GM18508 (cell line): ENCODE measurements around the gene PLVAP.

Source experiments
- ATAC-seq: cut with Tn5 transposase; IDR thresholded peaks from one replicate; pipeline ENCODE4 v1.9.1; 2021; ENCODE audit warnings: moderate number of reproducible peaks; ENCODE audit not compliant: insufficient read depth, unreplicated experiment

The PLVAP gene, protein sequence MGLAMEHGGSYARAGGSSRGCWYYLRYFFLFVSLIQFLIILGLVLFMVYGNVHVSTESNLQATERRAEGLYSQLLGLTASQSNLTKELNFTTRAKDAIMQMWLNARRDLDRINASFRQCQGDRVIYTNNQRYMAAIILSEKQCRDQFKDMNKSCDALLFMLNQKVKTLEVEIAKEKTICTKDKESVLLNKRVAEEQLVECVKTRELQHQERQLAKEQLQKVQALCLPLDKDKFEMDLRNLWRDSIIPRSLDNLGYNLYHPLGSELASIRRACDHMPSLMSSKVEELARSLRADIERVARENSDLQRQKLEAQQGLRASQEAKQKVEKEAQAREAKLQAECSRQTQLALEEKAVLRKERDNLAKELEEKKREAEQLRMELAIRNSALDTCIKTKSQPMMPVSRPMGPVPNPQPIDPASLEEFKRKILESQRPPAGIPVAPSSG

DNA sequence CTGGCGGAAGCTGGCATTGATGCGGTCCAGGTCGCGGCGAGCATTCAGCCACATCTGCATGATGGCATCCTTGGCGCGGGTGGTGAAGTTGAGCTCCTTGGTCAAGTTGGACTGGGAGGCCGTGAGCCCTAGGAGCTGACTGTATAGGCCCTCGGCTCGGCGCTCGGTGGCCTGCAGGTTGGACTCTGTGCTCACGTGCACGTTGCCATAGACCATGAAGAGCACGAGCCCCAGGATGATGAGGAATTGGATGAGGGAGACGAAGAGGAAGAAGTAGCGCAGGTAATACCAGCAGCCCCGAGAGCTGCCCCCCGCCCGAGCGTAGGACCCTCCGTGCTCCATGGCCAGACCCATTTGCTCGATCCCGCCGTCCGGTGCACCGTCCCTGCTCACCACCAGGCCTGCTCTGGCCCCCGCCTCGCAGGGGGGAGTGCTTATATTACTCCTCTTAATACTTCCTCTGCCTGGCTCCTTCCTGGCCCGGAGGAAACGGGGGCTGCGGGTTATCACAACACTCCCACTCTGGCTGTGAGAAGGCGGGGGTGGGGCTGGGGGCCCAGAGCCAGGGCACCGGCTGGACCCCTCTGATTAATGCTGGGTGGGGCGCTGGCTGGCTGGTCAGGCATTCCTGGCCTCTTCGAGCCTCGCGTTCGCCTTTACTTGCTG, at the start of gene PLVAP:
Gene PLVAP, minus strand, starts transcription at position 408 of the 666 bp plus-strand sequence. Its CDS starts 54 bp downstream, at position 354.
- ATAC-seq: no peak

DNA sequence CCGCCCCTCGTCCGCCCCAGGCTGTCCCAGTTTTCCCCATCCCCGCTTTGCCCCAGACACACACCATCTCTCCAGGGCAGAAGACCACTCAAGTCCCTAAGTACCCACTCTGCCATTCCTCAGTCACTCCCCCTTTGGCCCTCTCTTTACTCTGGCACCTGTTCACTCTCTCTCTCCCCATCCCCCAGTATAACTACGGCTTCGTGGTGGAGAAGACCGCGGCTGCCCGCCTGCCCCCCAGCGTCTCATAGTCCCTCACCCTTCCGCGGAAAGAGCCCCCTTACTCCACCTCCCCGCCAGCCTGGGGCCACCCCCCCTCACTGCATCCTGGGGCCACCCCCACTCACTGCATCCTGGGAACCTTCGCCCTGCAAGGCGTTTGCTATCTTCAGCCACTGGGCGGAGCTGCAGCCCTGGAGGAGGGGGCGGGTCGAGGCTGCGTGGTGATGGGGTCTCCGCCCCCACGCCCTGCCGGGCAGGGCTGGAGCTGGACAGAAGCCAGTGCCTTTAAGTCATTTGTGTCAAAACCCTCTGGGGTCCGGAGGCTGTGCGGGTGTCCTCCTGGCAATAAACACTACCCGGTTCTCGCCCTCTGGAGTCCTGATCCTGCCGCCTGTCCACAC, 47.7 kb upstream of the PLVAP start:
- no peak for ATAC-seq

DNA sequence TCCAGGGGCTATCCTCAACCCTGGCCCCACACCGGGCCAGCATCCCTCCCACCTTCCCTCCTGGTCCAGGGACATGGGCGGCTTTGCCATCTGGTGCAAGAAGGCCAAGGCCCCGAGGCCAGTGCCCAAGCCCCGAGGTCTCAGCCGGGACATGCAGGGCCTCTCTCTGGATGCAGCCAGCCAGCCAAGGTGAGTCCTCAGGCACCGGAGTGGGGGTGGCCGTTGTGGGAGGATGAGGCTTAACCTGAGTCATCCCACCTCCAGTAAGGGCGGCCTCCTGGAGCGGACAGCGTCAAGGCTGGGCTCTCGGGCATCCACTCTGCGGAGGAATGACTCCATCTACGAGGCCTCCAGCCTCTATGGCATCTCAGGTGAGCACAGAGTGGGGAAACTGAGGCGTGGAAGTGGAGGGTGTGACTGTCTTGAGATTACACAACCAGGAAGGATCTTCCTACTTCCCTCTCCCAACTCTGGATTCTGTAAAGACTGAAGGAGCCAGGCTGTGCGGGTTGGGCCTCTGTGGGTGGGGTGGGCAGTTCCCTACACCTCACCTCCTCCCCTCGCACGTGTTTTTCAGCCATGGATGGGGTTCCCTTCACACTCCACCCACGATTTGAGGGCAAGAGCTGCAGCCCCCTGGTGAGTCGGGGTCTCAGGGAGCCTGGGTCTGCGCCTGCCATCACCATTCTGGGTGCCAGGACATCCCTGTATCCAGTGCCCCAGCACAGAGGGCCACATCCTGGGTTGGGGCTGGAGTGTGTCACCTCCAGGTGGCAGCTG, 46.5 kb upstream of the PLVAP start:
- no peak for ATAC-seq

DNA sequence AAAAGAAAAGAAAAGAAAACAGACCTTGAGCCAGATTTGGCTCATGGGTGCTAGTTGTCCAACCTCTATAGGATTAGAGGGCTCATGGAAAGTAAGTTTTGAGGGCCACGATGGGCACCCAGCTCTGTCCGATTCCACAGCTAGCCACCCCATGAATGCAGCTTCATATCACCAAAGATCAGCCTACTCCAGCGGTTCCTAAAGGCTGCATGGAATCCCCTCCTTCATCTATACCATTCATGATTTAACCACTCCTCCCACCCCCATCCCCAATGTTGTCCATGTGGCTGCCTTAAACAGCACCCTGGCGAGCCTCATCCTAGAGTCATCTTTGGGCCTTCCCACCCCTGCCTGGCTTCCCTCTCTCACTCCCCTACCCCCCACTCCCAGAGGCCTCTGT, 44.8 kb upstream of the PLVAP start:
- no peak for ATAC-seq

DNA sequence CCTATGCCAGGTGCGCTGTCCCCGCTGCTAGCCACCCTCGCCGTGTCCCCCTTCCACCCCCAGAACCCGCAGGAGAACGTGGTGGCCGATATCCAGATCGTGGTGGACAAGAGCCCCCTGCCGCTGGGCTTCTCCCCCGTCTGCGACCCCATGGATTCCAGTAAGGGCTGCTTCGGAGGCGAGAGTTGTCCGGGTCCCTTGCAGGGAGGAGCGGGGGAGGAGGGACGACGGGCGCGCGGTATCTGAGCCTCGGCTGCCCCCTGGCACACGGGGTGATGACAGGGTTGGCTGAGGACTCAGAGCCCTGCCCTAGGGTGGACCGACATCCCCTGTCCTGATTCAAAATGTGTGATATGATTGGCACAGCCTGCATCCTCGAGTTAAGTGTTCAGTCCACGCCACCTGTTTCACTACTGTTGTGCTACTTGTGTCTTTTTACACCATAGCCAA, 43.4 kb upstream of the PLVAP start:
- ATAC-seq: no peak

DNA sequence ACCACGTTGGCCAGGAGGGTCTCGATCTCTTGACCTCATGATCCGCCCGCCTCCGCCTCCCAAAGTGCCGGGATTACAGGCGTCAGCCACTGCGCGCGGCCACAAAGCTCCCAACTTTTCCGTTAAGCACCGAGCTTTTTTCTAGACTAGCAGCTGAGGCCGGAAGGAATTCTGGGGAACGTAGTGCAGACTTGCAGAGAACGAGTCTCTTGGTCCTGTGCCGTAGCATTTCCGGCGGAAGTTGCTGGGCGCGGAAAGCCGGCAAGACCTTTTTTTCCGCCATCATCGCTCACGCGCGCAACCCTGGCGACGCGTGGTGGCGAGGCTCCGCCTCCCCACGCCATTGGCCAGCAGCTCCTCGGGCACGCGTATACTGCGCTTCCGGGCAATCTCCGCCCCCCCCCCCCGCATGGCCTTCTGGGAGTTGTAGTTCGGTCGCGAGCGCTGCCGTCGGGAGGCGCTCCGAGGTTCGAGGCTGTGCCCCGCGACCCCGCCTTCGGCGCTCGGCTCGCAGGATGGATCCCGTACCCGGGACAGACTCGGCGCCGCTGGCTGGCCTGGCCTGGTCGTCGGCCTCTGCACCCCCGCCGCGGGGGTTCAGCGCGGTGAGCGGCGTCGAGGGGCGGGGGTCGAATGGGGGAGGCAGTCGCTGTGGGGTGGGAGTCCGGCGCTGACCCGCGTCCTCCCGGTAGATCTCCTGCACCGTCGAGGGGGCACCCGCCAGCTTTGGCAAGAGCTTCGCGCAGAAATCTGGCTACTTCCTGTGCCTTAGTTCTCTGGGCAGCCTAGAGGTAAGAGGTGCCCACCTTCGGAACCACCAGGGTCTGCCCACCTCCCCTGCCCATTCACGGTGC, 42.7 kb upstream of the PLVAP start, which contains the start of gene MVB12A:
Gene MVB12A, plus strand, starts transcription at position 427 of the 854 bp plus-strand sequence. Its CDS starts 89 bp downstream, at position 516.
- no peak for ATAC-seq

DNA sequence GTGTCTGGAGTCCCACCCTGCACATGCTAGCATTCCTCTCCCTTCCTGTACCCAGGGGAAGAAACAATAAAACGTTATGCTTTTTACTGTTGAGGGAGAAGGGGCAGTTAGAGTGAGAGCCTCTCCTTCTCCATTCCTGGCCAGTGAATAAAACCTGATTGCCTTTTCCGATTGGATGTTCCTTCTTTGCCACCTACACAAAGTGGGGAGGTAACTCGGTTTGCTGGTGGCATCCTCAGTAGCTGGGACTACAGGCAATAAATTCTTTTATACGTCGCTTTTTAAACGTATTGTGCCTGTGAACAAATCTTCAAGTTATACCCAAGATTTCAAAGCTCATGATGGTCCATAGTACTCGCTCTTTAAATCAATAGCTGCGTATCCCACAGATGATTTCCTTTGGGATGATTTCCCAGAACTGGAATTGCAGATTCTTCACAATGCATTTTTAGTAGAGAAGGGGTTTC, 42.0 kb upstream of the PLVAP start:
- ATAC-seq: no peak

DNA sequence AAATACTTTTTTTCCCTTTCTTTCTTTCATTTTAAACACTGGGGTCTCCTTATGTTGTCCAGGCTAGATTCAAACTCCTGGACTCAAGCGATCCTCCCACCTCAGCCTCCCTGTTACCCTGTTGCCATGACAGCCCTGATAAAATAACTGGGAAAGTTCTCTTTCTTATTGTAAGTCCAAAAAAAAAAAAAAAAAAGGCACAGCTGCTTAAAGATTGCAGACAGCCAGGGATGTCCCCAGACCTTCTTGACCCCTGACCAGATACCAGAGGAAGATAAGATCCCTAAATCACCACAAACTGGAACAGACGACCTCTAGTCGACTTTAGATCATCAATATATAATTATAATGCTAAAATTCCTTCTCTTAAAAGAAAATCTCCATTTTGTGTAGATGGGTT, 41.6 kb upstream of the PLVAP start:
- ATAC-seq: no peak

DNA sequence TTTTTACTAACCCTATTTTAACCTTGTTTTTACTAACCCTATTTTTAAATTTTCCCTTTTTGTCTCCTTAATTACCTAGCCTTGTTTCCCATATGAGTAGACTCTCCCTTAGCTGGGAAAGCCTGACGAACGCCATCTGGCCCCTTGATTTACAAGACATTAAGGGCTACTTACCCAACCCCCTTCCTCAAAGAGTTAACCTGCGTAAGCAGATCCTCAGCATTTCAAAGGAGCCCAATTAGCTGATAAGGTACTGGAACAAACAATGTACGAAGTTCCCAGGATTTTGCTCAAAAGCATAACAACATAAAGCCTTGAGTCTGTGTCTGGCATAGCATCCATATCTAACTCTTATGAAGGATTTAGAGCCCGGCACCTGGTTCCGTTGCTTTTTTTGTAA, 38.0 kb upstream of the PLVAP start:
- no peak for ATAC-seq

DNA sequence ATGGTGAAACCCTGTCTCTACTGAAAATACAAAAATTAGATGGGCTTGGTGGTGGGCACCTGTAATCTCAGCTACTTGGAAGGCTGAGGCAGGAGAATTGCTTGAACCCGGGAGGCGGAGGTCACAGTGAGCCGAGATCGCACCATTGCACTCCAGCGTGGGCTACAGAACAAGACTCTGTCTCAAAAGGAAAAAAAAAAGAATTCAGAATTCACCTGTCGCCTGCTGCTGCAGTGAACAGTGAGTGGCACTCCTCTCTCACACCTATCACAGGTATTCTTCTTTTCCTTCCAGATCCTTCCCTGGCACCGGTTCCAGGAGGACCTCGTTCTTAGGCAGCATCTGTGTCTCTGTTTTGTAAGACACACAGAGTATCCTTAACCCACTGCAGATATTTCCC, 37.0 kb upstream of the PLVAP start:
- no peak for ATAC-seq

DNA sequence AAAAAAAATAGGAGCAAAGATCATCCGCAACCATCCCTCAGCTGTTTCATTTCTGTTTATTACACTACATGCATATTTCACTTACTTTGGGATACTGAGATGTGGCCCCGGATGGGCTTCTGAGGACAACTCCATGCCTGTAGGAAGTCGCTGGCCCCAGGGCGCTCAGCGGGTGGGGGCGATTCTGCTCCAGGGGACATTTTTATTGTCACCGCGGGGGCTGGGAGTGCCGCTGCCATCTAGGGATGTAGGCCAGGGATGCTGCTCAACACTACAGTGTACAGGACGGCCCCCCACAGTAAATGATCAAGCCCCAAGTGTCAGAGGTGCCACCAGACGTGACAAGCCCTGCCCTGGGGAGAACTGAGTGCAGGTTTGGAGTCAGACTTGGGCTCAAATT, 34.7 kb upstream of the PLVAP start:
- no peak for ATAC-seq

DNA sequence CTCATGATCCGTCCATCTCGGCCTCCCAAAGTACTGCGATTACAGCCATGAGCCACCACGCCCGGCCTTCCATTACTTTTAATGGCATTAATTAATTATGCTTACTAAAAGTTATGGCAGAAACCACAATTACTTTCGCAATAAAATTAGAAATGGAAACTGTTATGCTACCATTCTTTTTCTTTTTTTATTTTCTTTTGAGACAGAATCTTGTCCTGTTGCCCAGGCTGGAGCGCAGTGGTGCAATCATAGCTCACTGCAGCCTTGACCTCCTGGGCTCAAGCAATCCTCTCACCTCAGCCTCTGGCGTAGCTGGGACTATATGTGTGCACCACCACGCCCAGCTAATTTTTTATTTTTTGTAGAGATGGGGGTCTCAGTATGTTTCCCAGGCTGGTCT, 32.8 kb upstream of the PLVAP start:
- no peak for ATAC-seq

DNA sequence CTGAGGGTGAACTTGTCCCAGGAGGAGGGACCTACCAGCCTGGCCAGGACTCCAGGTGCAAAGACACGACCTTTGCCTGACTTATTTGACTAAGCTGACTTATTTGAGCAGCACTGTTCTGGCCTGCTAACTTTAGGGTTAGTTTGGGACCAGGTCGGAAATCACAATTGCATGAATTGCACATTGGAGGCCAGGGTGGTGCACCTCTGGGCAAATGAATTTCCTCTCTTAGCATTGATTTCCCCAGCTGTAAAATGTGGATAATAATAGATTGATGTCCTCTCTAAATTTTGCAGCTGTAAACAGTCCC, 29.7 kb upstream of the PLVAP start:
- ATAC-seq: no peak

DNA sequence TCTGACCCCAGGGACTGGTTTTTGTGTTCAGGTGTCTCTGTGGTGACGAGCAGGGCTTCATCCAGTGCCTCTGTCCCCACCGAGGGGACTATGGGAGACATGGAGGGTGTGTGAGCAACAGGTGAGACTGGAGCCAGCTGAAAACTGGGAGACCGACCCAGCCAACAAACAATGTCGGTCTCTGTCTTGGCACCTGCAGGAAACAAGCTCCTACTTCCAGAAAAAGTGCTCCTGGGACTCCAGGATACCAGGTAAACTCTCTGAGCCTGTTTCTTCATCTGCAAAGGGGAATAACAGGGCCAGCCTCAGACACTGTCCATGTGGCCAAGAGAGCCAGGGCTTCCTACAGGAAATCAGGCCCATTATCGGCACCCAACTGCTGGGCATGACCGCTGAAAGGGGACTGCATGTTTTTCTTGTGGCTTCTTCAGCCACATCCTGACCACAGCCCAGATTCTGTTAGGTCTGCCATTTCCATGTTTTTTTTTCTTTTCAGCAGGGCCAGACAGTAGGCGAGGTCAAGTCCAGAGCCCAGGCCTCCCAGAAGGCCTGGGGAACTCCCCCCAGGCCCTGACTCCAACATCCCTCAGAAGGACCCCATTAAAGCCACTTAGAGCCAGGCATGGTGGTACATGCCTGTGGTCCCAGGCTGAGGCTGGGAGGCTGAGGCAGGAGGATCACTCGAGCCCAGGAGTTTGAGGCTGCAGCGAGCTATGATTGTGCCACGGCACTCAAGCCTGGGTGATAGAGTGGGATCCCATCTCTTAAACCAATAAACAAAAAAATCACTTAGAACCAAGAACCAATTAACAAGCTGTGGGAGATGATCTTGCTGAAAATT, 29.1 kb upstream of the PLVAP start:
- ATAC-seq: no peak

DNA sequence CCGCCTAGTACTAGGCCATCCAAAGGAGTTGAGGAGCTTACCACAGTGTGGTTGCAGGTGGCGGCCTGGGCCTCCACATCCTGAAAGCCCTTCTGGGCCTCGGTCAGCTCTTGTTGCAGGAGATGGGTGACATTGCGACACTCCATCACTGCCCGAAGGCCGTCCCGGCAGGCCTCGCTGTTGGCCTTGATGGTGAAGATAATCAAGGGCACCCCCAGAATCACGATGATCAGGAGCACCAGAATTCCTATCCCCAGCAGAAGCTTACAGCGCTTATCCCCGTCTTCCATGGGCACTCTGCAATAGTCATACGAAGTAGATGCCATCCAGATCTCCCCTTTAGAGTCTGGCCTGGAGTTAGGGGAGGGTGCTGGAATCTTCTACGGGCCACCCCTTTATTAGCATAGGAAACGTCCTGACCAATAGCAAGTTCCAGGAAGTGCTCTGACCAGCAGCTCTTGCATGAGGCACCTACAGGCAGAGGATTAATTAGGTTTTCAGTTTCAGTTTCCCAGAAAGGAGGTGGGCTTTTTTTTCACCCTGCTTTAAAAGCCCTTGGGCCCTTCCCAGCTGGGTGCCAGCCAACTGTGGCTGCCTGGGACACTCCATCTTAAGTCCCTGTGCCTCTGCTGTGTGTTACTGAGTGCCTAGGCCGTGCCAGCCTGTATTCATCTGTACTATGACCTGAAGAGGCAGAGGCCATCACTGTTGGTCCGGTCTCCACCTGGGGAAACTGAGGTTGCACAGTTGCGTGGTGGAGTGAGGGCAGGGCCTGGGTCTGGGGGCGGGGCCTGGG, 28.3 kb upstream of the PLVAP start, which contains the start of gene BST2:
Gene BST2, minus strand, starts transcription at position 381 of the 796 bp plus-strand sequence. Its CDS starts 55 bp downstream, at position 326.
- peak; percentile 62 for ATAC-seq

DNA sequence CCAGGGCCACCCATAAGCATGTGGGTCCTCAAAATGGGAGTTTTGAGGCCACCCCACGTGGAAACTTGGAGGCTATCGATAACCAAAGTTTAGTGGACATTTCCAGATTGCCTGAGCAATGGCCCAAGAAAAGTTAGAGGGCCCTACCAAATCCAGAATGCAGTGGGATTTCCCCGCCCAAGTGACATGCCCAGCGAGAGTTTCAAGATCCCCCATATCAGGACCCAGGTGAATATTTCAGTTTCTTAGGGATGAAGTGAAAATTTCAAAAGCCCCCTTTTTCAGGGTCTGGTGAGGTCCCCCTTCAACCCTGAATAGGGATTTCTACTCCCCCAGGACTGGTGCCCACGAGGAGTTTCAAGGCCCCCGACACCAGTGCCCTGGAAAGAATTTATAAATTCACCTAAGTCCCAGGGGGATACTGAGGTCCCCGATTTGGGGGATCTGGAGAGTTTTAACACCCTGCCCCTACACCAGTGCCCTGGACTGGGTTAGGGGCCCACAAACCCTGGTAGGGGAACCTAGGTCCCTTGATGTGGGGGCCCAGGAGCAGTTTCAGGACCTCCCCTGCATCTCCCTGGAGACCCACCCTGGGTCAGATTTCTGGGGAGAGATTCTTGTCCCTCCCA, 27.6 kb upstream of the PLVAP start:
- ATAC-seq: peak; percentile 3

DNA sequence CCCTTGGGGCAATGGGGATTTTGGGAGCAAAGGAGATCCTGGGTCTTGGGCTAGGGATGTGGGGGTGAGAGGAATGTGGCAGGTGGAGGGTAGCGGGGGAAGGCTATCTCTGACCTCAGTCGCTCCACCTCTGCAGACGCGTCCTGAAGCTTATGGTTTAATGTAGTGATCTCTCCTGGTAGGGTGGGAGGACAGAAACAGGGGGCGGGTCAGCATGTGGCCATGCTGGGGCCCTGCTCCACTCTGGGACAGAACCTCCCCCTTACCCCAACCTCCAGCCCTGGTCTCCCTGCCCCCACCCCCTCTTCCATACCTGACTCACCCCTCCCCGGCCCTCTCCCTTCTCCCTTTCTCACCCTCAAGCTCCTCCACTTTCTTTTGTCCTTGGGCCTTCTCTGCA, 26.9 kb upstream of the PLVAP start:
- ATAC-seq: no peak
